ENCODE measurements around the gene ZNF124.
"Not testable (repeated sequence)": the region's sequence is repeated elsewhere in the genome, so short reads cannot be mapped to it uniquely, and the experiment has no call there.

ZNF124 gene

DNA sequence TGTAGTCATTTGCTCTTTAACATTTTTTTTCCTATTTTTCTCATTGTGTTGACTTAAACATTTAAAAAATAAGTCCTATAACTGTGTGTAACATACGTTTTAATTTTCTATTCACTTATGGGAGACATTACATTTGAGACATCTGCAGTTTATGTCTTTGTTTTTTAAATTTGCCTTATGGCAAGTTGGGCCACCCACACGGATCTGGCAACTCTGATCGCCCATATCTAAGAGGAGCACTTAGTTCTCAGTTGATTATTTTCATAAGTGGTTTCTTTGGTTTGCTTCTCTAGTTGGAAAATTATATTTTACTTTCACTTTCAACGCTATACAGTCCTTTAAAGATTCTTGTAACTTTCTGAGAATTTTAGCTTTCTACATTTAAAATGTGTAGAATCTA is 13.8 kb upstream of the ZNF124 start:
- DNase-seq (ENCODE audit: low read depth, low spot score), result no peak
- no peaks in the 10 kb centered on the region for H3K4me1 ChIP-seq (ENCODE audit: insufficient read depth, insufficient read length)
- peaks cover 17% of the 10 kb centered on the region for H3K36me3 ChIP-seq (ENCODE audit: insufficient read depth, insufficient read length, low read length)
- H3K9ac ChIP-seq (ENCODE audit: insufficient read length, low read depth), result no peak overlapping the region
- H3K9me3 ChIP-seq (ENCODE audit: insufficient read depth, low read length), result peaks cover 47% of the 10 kb centered on the region
- TF ChIP-seq YY1 (IDR thresholded peaks at IDR 0.05; ENCODE audit: insufficient read depth, insufficient read length) (no peak), SUZ12 (IDR thresholded peaks at IDR 0.05; ENCODE audit: extremely low read depth, insufficient read depth, insufficient read length) (no peak), ZNF274 (IDR thresholded peaks at IDR 0.05; ENCODE audit: low read depth, low read length) (no peak)
- H3K4me3 ChIP-seq (ENCODE audit: insufficient read length, low read depth), result no peak overlapping the region
- no peaks in the 10 kb centered on the region for H3K27me3 ChIP-seq (ENCODE audit: insufficient read depth, insufficient read length)

DNA sequence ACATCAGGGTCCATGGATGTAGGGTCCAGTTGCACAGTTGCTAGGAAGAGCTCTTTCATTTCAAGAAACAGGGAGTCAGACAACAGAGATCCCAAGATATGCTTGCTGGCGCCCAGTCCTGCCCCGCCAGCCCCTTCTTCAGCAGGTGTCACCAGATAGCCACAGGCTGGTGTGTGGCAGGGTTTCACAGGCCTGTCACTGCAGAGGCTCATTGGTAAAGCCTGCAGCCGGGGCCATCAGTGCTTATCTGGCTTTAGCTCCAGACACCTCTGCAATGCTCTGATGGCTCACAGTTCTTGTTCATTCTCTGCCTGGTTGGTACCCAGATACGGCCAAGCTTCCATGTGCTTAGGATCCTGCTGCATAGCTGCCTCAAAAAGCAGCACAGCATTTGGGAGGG is 12.4 kb upstream of the ZNF124 start:
- Histone ChIP-seq H3K4me3 (ENCODE audit: insufficient read length, low read depth) (no peak overlapping the region), H3K27me3 (ENCODE audit: insufficient read depth, insufficient read length) (no peaks in the 10 kb centered on the region), H3K4me1 (ENCODE audit: insufficient read depth, insufficient read length) (no peaks in the 10 kb centered on the region), H3K9me3 (ENCODE audit: insufficient read depth, low read length) (peaks cover 33% of the 10 kb centered on the region), H3K9ac (ENCODE audit: insufficient read length, low read depth) (no peak overlapping the region), H3K36me3 (ENCODE audit: insufficient read depth, insufficient read length, low read length) (peaks cover 6% of the 10 kb centered on the region)
- no peak for TF ChIP-seq SUZ12 (IDR thresholded peaks at IDR 0.05; ENCODE audit: extremely low read depth, insufficient read depth, insufficient read length)
- TF ChIP-seq YY1 (IDR thresholded peaks at IDR 0.05; ENCODE audit: insufficient read depth, insufficient read length), result no peak
- TF ChIP-seq ZNF274 (IDR thresholded peaks at IDR 0.05; ENCODE audit: low read depth, low read length), result no peak
- DNase-seq (ENCODE audit: low read depth, low spot score), result no peak

DNA sequence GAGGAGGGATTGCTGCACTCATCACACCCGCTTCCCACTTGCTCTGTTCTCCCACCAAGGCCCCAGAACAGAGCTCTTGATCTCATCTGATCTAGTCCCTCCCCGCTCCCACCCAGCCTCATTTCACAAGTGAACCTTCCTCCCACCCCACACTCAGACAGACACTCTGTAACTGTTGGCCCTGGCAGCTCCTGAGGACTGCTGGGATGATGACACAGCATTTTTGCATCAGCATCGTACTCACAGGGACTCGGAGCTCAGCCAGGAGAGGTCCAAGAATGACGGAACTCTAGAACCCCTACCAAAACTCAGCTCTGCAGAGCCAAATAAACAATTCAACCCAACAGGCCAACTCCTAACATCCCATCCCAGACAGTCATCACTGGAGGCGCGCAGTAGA is 11.2 kb upstream of the ZNF124 start:
- peaks cover 2% of the 10 kb centered on the region for H3K36me3 ChIP-seq (ENCODE audit: insufficient read depth, insufficient read length, low read length)
- DNase-seq (ENCODE audit: low read depth, low spot score), result no peak
- H3K9ac ChIP-seq (ENCODE audit: insufficient read length, low read depth), result no peak overlapping the region
- no peak for TF ChIP-seq YY1 (IDR thresholded peaks at IDR 0.05; ENCODE audit: insufficient read depth, insufficient read length)
- no peak for TF ChIP-seq SUZ12 (IDR thresholded peaks at IDR 0.05; ENCODE audit: extremely low read depth, insufficient read depth, insufficient read length)
- no peak for TF ChIP-seq ZNF274 (IDR thresholded peaks at IDR 0.05; ENCODE audit: low read depth, low read length)
- no peaks in the 10 kb centered on the region for H3K27me3 ChIP-seq (ENCODE audit: insufficient read depth, insufficient read length)
- peaks cover 21% of the 10 kb centered on the region for H3K9me3 ChIP-seq (ENCODE audit: insufficient read depth, low read length)
- H3K4me3 ChIP-seq (ENCODE audit: insufficient read length, low read depth), result no peak overlapping the region
- no peaks in the 10 kb centered on the region for H3K4me1 ChIP-seq (ENCODE audit: insufficient read depth, insufficient read length)

DNA sequence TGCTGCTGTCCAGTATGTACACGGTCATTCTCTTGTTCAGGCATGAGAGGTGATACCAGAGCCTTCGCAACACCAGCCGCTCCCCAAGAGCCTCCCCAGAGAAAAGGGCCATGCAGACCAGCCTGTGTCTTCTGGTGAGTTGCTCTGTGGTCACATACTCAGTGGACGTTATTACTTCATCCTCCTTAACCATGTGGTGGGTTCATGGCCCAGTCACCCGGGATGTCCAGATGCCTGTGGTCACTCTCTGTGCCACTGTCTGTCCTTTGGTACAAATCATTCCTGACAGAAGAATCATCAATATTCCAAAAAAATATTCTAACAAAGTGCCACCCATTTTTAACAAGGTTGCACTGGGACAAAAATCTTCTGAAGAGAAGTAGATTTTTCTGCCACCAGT is 8.8 kb upstream of the ZNF124 start:
- Histone ChIP-seq H3K27me3 (ENCODE audit: insufficient read depth, insufficient read length) (no peaks in the 10 kb centered on the region), H3K9me3 (ENCODE audit: insufficient read depth, low read length) (peaks cover 5% of the 10 kb centered on the region; the same call in 1 of the 2 replicates), H3K36me3 (ENCODE audit: insufficient read depth, insufficient read length, low read length) (no peaks in the 10 kb centered on the region), H3K9ac (ENCODE audit: insufficient read length, low read depth) (no peak overlapping the region), H3K4me3 (ENCODE audit: insufficient read length, low read depth) (no peak overlapping the region), H3K4me1 (ENCODE audit: insufficient read depth, insufficient read length) (no peaks in the 10 kb centered on the region)
- no peak for DNase-seq (ENCODE audit: low read depth, low spot score)
- TF ChIP-seq SUZ12 (IDR thresholded peaks at IDR 0.05; ENCODE audit: extremely low read depth, insufficient read depth, insufficient read length) (no peak), ZNF274 (IDR thresholded peaks at IDR 0.05; ENCODE audit: low read depth, low read length) (no peak), YY1 (IDR thresholded peaks at IDR 0.05; ENCODE audit: insufficient read depth, insufficient read length) (no peak)

DNA sequence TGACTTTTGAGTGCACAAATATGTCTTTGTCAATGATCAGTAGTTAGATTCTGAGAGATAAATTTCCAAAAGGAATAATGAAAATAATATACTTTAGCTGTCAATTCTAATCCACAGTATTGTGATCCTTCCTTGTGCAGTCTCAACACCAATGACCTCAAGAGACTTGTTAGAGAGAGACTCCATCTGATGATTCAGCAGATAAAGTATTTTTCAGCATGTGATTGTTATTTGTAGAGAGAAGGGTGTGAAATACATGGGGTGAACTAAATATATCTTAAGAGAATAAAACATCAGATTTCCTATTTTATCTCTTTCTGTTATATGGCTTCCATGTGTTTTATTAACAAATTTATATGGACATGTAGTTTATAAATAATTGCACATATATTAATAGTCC is 5.9 kb upstream of the ZNF124 start:
- H3K27me3 ChIP-seq (ENCODE audit: insufficient read depth, insufficient read length), result peaks cover 6% of the 10 kb centered on the region
- H3K9me3 ChIP-seq (ENCODE audit: insufficient read depth, low read length), result no peaks in the 10 kb centered on the region
- TF ChIP-seq YY1 (IDR thresholded peaks at IDR 0.05; ENCODE audit: insufficient read depth, insufficient read length), result no peak
- no peak for TF ChIP-seq SUZ12 (IDR thresholded peaks at IDR 0.05; ENCODE audit: extremely low read depth, insufficient read depth, insufficient read length)
- no peak for TF ChIP-seq ZNF274 (IDR thresholded peaks at IDR 0.05; ENCODE audit: low read depth, low read length)

DNA sequence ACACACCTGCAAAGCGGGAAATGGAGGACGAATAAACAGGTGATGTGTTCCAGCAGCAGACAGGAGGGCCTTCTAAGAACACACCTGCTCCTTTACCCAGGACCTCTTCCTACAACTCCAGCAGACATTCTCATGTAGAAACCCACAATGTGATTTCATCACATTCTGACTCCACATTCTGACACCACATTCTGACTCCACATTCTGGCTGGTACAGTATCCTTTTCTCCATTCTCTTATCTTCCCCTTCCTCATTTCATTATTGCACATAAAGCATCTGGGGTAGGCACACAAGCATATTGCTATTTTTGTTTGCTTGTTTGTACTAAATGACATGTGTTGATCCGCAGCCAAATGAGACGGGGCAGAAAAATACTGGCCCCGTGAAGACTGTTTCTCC is 3.6 kb upstream of the ZNF124 start:
- TF ChIP-seq YY1 (IDR thresholded peaks at IDR 0.05; ENCODE audit: insufficient read depth, insufficient read length), result no peak
- no peak overlapping the region for H3K9ac ChIP-seq (ENCODE audit: insufficient read length, low read depth)
- H3K9me3 ChIP-seq (ENCODE audit: insufficient read depth, low read length), result no peaks in the 10 kb centered on the region; the same call in 1 of the 2 replicates
- no peak for DNase-seq (ENCODE audit: low read depth, low spot score)
- H3K4me1 ChIP-seq (ENCODE audit: insufficient read depth, insufficient read length), result no peaks in the 10 kb centered on the region
- H3K36me3 ChIP-seq (ENCODE audit: insufficient read depth, insufficient read length, low read length), result no peaks in the 10 kb centered on the region
- peaks cover 9% of the 10 kb centered on the region for H3K27me3 ChIP-seq (ENCODE audit: insufficient read depth, insufficient read length)
- no peak overlapping the region for H3K4me3 ChIP-seq (ENCODE audit: insufficient read length, low read depth)

More for the DNA sequence above, 5.9 kb upstream of the ZNF124 start:
- Histone ChIP-seq H3K4me1 (ENCODE audit: insufficient read depth, insufficient read length) (no peaks in the 10 kb centered on the region), H3K4me3 (ENCODE audit: insufficient read length, low read depth) (no peak overlapping the region), H3K9ac (ENCODE audit: insufficient read length, low read depth) (no peak overlapping the region), H3K36me3 (ENCODE audit: insufficient read depth, insufficient read length, low read length) (no peaks in the 10 kb centered on the region)
- DNase-seq (ENCODE audit: low read depth, low spot score), result no peak

DNA sequence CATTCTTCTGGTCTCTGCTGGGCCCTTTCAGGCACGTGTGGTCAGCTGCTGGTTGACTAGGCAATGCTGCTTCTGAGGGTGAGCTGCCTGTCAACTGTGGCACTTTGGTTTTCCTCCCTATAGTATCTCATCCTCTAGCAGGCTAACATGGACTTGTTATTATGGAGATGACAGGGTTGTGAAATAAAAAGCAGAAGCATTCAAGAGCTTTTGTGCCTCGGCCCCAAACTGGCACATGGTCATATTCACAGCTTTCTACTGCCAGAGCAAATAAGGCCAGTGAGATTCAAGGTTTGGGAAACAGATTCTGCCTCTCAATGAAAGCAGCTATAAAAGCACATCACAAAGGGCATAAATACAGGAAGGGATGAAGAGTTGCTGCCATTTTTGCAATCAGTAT is 1.6 kb upstream of the ZNF124 start:
- H3K9me3 ChIP-seq (ENCODE audit: insufficient read depth, low read length), result peaks cover 13% of the 10 kb centered on the region; the same call in 1 of the 2 replicates
- H3K4me1 ChIP-seq (ENCODE audit: insufficient read depth, insufficient read length), result no peaks in the 10 kb centered on the region
- H3K36me3 ChIP-seq (ENCODE audit: insufficient read depth, insufficient read length, low read length), result peaks cover 11% of the 10 kb centered on the region
- no peak overlapping the region for H3K4me3 ChIP-seq (ENCODE audit: insufficient read length, low read depth)
- TF ChIP-seq YY1 (IDR thresholded peaks at IDR 0.05; ENCODE audit: insufficient read depth, insufficient read length), result no peak
- TF ChIP-seq ZNF274 (IDR thresholded peaks at IDR 0.05; ENCODE audit: low read depth, low read length), result no peak
- no peak for TF ChIP-seq SUZ12 (IDR thresholded peaks at IDR 0.05; ENCODE audit: extremely low read depth, insufficient read depth, insufficient read length)
- no peak overlapping the region for H3K9ac ChIP-seq (ENCODE audit: insufficient read length, low read depth)
- no peak for DNase-seq (ENCODE audit: low read depth, low spot score)
- peaks cover 9% of the 10 kb centered on the region for H3K27me3 ChIP-seq (ENCODE audit: insufficient read depth, insufficient read length)

DNA sequence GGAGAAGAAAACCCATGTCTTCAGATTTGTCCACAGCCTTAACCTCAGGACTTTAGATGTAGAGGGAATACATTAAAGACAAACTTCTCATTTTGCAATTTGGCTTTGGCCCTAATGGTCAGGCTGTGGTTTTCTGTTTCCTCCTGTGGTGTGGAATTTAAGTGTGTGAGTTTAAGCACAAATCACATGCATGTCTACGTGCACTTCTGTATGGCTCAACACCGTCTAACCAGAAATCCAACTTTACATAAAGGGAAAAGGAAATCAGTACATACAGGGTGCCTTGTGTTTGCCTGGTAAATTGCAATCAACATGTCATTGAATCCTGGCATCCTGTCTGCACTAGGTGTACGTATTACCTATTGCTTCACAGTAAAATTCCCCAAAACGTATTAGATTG is 1.2 kb upstream of the ZNF124 start:
- no peak for TF ChIP-seq SUZ12 (IDR thresholded peaks at IDR 0.05; ENCODE audit: extremely low read depth, insufficient read depth, insufficient read length)
- TF ChIP-seq YY1 (IDR thresholded peaks at IDR 0.05; ENCODE audit: insufficient read depth, insufficient read length), result no peak
- Histone ChIP-seq H3K4me1 (ENCODE audit: insufficient read depth, insufficient read length) (no peaks in the 10 kb centered on the region), H3K4me3 (ENCODE audit: insufficient read length, low read depth) (no peak overlapping the region), H3K9ac (ENCODE audit: insufficient read length, low read depth) (no peak overlapping the region), H3K27me3 (ENCODE audit: insufficient read depth, insufficient read length) (peaks cover 9% of the 10 kb centered on the region), H3K9me3 (ENCODE audit: insufficient read depth, low read length) (peaks cover 17% of the 10 kb centered on the region; the same call in 1 of the 2 replicates), H3K36me3 (ENCODE audit: insufficient read depth, insufficient read length, low read length) (peaks cover 15% of the 10 kb centered on the region)
- DNase-seq (ENCODE audit: low read depth, low spot score), result no peak

DNA sequence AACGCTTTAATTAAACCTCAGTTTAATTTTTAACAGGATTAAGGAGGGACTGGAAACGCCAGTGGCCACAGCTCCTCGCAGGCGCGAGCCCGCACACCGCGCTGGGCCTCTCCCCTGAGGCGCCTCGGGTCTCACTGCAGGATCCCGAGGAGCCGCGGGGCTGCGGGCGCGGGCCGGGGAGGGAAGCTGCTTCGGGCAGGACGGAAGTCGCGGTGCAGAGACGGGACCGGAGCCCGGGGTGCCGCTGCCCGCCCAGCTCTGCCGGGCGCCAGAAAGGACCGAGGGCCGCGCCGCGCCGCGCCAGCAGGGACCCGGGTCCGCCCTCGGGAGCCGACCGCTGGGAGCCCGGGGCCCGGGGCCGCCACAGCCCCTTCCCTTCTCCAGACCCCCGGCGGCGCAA is 377 bp downstream of the ZNF124 start:
- H3K9ac ChIP-seq (ENCODE audit: insufficient read length, low read depth); H3K4me1 ChIP-seq (ENCODE audit: insufficient read depth, insufficient read length); H3K27me3 ChIP-seq (ENCODE audit: insufficient read depth, insufficient read length); DNase-seq (ENCODE audit: low read depth, low spot score); H3K4me3 ChIP-seq (ENCODE audit: insufficient read length, low read depth): not testable (repeated sequence)
- Histone ChIP-seq H3K36me3 (ENCODE audit: insufficient read depth, insufficient read length, low read length) (peaks cover 23% of the 10 kb centered on the region), H3K9me3 (ENCODE audit: insufficient read depth, low read length) (peaks cover 21% of the 10 kb centered on the region)

Data from NT2/D1 (cell line).